Hematopoietic multipotent progenitor cell treated with erythropoietin and hydrocortisone succinate and interleukin-3 and kit ligand, for 6 days (in vitro differentiated cells): ENCODE data around the gene METTL3.
"Not testable (repeated sequence)": the region's sequence is repeated elsewhere in the genome, so short reads cannot be mapped to it uniquely, and the experiment has no call there.

Experiments used
- DNase-seq: peaks from one replicate; pipeline ENCODE4 v3.0.0-alpha.2; 2015

METTL3 gene

DNA sequence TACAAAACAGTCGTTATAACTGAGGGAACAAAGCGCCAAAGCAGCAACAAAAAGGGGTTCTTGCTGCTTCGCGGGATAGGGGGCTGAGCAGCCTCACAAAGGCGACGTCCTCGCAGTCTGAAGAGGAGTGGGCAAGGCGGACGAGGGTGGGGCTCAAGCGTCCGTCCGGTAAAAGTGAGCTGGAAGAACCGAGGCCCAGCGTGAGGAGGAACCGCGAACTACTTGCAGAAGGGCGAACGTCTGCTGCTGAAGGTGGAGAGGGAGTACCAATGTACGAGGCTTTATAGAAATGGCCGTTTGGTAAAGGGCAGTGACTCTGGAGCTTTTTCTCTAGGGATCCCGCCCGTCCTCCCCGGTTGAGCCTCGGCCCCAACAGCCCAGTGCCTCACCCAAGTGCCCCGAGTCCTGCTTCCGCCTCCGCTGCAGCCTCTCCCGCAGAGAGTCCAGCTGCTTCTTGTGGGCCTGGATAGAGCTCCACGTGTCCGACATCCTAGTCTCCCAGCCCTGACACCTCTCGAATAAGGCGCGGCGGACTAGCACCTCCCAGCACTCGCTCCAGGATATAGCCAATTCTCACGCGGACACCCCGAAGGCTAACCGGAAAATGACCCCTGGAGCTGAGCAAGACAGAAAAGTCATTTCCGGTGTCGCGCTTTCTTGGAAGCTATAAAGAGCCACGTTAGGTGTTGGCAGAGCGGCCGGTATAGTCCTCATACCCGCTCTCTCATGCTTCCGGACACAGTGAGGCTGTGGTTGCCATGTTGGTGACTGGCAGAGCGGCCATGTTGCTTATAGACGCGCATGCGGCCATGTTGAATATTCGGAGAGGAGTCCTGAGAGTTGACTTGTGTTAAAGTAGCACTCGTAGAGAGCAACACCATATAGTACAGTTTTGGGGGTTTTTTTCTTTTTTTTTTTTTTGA, at the start of gene METTL3:
Gene METTL3 (minus strand): TSS at position 606 of the 923 bp plus-strand sequence. CDS start 117 bp downstream, at position 489.
- peak; percentile 100 for DNase-seq

DNA sequence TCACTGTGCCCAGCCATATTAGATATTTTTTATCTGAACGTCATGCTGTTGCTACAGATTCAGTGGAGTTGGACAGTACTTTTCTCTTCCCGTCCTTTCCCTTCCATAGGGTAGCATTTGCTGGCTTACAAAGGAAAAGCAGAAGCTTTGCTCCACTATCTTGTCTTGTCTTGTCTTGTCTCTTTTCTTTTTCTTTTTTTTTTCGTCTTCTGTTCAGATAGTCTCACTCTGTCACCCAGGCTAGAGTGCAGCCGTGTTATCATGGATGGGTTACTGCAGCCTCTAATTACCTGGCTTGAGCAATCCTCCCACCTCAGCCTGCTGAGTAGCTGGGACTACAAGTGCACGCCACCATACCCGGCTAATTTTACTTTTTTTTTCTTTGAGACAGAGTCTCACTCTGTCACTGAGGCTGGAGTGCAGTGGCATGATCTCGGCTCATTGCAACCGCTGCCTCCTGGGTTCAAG, 47.6 kb upstream of the METTL3 start:
- DNase-seq, result no peak

- peak; percentile 95 for DNase-seq
Measured at GRCh38 chr14:21557084-21557901, 46.2 kb upstream of the METTL3 start.

DNA sequence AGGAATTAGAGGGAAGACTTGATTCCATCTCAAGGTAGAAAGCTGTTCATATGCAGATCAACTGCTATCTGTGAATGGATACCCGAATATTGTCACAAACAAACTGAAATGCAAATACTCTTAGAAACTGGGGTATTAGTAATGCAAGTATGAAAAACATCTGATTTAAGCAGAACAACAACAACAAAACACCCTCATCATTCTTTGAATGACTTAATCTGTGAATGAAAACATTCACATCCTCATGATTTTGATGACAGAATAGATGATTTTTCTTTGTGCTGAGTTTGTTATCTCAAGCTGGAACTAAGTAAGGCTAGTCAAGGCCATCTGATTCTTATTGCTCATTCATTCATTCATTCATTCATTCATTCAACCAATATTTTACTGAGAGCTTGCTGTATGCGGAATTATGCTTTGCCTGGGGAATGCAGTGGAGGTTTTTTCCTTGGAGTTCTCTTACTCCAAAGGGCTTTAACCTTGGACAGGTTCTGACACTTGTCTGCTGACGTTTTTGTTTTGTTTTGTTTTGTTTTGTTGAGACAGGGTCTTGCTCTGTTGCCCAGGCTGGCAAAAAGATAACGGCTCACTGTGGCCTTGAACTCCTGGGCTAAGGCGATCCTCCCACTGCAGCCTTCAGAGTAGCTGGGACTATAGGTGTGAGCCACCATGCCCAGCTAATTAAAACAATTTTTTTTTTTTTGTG, 45.4 kb upstream of the METTL3 start:
- DNase-seq, result no peak

- DNase-seq, result no peak
Measured at GRCh38 chr14:21553266-21553665, 42.1 kb upstream of the METTL3 start.

DNA sequence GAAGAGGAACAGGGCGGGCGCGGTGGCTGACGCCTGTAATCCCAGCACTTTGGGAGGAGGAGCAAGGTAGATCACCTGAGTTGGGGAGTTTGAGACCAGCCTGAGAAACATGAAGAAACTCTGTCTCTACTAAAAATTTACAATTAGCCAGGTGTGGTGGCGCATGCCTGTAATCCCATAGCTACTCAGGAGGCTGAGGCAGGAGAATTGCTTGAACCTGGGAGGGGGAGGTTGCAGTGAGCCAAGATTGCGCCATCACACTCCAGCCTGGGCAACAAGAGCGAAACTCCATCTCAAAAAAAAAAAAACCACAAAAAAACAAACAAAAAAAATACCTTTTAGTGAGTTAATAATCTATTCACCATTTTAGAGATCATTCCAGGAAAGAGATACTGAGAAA, 33.4 kb upstream of the METTL3 start:
- not testable (repeated sequence) for DNase-seq

GRCh38 chr14:21543963-21544362, 32.8 kb upstream of the METTL3 start:
- no peak for DNase-seq

DNA sequence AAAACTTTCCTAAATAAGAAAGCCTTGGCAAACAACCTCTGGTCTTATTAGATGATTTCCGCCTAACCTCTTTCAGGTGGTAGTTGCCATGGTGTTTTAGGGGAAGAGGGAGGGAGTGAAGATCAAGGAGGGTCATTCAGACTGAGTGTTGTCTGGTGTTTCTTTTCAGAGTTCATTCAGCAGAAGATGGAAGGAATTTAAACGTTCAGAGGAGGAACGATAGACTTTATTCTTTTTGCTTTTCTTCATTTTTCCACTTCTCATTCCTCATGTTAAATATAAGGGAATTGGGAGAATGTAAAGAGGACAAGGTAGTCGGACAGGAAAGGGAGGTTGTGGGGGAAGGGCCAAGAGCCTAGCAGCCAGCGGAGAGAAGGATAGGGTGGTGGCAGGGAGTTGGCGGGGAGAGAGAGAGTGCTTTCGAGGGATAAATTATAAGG, 32.4 kb upstream of the METTL3 start:
- DNase-seq, result no peak

GRCh38 chr14:21541413-21542074, 30.4 kb upstream of the METTL3 start:
- no peak for DNase-seq

DNA sequence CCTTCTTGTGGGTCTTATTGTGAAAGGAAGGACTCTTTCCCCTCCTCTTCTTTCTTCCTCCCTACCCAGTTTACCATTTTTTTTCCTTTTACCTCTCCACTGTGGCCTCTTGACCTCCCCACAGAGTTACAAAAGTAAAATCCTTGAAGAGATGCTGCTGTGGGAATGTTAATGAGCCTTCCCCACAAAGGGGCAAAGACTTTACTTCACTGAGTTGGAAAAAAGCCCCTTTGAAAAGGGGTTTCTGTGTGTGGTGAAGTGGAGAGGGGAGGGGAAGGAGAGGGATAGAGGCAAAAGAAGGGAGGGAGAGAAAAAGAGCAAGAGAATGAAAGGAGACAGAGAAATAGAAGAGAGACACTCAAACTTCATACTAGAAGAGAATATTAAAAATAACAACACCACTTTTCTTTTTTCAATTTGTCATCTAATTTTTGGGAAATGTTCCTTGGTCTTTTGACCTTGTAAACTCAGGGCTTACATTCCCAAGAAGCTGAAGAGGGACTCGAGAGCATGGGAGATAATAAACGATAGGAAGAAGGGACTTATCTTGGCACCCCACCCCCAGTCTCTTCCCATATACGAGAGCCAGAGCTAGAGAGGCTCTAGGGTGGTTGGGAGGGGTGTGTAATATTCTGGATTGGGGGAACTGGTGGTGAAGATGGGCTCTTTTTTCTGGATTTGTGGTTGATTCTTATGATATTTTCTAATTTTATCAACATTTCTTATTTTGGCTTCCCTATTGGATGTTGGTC, 28.2 kb upstream of the METTL3 start:
- DNase-seq, result no peak

DNA sequence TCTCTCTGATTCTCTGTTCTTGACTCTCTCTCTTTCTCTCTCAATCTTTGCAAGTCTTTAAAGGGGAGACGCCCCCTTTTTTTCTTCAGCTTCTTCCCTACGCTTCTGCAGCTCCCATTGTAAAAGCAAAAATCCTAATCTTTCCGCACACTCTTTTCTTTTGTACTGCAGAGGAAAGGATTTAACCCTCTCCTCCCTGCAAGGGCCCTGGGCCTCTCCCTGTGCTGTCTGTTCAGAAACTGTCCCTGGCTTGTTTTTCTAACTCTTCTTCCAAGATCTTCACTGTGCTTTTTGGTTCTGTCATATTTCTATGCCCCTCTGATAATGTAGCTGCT, 25.9 kb upstream of the METTL3 start:
- no peak for DNase-seq

DNA sequence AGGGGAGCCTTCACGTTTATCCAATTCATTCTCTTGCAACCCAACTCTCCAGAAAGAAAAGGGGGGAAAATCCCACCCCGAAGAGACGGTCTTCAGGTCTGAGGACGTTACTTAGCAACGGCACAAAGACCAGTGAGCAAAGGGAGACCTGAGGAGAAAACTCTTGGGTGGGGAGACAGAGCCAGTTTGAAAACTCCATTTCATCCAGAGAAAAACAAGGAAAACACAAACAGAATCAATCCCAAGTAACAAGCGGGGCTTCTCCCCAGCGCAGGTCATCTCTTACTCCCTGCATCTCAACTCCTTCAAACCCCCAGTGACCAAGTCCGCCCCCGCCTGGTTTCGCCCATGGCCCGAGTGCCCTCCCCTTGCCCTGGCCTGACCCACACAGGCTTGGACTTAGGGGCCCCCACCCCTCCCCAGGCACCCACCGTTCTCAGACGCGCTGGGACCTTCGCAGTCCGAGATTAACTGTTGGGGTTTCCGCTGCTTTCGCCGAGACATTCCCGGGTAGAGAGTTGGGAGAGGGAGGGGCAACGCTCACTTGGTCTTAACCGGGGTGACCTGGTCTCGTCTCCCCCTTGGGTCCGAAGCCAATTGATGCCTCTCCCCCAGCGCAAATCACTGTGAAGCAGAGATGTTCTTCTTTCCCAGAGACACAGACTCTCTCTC, 25.4 kb upstream of the METTL3 start:
- no peak for DNase-seq

DNA sequence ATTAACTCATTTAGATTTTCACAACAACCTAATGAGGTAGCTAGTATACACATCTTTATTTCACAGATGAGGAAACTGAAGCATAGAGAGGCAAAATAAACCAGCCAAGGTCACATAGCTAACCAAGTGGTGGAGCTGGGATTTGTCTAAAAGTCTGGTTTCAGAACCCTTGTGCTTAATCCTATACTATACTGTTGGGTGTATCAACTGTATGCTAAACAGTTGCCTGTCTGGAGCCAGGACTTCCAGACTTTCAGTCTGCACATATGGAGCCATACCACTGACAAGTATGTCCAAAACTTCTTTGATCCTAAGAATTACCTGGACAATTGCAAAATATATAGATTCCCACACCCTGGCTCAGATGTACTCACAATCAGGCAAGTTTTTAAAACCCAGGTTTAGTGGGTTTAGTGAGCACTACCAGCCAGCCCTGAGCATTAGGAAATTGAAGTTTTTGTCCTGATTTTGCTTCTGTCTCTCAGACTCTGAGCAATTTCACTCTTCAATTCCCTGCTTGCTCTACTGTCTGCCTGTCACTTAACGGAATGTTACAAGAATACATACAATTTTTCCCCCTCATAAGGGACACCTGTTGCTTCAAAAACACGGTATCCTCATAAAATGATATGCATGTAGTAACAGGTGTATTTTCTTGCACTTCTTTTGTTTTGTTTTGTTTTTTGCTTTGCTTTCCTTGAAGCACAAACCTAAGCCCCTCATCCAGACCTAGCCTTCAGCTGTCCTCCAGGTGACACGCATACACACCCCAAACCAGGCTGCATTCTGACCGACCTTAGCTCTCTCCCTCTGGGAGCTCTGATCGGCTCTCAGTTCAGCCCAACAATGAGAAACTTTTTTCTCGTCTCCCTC, 24.6 kb upstream of the METTL3 start:
- DNase-seq, result no peak

- no peak for DNase-seq
Measured at GRCh38 chr14:21534576-21534975, 23.4 kb upstream of the METTL3 start.

DNA sequence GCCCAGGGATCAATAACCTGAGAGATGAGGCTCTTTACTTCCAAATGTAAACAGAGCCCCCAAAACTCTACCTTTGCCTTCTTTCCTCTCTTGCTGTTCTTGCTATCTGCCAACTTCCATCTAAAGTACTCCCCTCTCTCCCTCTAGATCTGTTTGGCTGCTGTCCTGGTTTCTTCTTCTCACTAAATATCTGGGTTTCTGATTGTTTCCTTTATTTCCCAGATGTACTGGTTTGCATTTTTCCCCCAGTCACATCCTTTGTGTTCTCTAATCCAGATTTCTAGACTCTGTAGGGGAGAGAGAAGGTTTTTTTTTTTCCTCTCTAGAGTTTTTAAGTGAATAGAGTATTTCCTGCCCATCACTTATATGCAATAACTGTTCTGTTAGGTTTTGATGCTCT, 22.2 kb upstream of the METTL3 start:
- no peak for DNase-seq

DNA sequence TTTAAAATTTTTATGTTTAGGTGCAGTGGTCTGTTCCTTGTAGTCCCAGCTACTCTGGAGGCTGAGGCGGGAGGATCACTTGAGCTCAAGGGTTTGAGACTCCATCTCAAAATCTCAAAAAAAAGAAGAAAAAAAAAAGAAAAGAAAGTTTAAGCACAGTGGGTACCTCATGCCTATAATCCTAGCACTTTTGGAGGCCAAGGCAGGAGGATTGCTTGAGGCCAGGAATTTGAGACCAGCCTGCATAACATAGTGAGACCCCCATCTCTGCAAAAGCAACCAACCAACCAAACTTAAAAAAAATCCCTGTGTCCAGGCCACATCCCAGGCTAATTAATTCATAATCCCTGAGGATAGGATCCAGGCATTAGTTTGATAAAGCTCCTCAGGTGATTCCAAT, 18.4 kb upstream of the METTL3 start:
- no peak for DNase-seq

DNA sequence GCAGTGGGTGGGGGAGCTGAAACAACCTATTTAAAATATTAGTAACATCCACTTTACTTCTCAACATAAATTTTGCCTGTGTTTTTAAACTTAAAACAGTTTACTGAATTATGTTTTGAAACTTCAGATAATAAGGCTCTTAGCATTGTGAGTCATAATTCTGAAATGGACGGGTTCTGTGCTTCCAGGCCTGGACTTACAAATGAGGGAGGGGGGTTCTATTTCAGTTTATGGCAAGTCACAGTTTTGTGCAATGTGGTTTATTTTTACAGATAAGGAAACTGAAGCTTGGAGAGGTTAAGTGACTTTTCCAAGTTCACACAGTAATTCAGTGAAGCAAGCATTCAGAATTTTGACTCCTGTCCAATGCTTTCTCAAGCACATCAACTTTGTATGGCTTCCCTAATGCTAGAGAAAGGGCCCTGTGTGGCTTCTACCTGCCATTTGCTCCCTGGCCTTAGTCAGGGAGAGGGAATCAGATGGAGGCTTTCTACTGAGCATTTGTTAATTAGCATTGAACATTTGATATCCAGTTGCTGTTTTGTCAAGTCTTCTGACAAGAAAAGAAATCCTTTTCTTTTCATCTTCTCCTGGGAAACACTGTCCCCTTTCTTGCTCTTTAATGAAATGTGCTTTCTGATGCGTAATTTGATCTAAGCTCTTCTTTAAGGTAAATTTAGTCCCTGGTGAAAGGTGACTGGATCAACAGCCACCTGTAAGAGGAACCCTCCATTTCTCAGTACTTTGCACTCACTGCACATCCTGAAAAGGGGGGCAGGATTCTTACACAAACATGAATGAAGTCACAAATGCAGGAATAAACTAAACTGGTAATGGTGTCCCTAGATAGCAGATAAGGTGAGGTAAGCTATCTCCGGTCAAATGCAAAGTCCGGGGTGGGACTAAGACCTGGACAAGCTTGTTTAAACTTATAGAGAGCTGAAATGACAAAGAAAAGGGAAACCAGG, 17.5 kb upstream of the METTL3 start:
- peak; percentile 70 for DNase-seq

- no peak for DNase-seq
Measured at GRCh38 chr14:21527318-21527679, 16.2 kb upstream of the METTL3 start.
